GOT3 (cell line): Measurements from ENCODE around the gene POU3F1.

ENCODE experiments used
- DNase-seq: peaks from one replicate; lab custom pipeline; 2025; ENCODE audit warnings: mixed read lengths; lab: John Stamatoyannopoulos, UW

Gene POU3F1

GRCh38 chr1:38073534-38074301, 27.1 kb upstream of the POU3F1 start:
- DNase-seq, result no peak

- DNase-seq, result no peak
Observed at GRCh38 chr1:38072858-38073257, 26.3 kb upstream of the POU3F1 start.

- no peak for DNase-seq
Observed at GRCh38 chr1:38071312-38072256, 25.0 kb upstream of the POU3F1 start.

GRCh38 chr1:38068980-38069340, 22.4 kb upstream of the POU3F1 start:
- DNase-seq, result no peak

DNA sequence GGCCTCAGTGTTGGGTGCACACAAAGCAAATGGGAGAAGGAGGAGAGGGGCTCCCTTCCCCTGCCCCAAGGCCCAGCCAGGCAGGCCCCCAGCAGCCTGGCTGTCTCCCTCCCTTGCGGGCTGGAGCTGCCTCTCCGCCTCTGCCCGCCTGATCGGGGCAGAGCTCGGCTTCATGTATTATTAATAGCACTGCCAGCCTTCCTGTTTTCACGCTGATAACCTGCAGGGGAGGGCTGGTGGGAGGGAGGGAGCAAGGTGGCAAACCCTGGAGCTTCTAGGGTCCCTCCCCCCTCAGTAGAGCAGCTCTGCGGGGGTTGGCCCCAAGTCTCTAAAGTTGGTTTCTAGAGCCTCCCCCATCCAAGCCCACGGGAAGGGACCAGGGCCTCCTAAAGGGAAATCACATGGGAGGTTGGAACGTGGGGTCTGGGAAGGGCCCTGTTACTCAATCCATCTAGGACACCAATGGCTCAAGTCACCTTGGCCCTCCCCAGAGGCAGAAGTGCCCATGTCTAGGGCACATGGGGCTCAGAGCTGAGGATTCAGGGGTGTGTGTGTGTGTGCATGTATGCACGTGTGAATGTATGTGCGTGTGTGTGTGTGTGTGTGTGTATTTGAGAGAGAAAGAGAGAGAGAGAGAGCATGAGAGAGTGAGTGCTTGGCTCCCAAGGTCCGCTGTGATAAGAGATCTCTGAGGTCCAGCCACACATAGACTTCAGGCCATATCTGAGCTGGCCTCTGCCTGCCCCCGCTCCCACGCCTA, 21.8 kb upstream of the POU3F1 start:
- DNase-seq, result no peak

DNA sequence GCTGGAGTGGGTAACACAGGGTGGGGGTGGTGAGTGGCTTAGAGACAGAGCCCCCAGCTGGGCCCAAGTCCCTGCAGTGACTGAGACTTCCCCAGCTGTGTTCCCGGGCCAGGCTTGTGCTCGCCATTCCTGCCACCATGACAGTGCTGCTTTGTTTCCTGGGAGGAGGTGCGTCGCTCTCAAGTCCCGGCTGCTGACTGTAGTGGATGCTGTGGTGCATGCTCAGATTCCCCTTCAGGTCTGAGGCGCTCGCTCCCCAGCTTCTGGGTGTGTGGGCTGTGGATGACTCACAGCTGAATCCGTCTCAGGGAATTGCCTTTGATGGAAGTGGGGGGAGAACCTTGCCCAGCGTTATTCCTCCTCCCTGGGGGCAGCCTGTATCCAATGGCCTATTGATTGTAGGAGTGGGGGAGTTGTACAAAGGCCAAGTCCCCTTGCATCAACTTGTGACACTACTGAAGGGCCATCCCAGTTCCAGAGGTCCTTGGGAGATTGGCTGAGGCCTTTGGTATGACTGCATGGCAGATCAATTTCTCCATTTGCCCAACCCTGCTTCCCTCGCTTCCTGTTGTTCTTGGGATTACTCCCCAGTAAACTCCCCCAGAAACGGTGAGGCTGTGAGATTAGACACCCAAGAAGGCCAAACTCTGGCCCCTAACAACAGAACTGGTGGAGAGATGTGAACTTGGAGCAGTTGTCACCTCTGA, 17.8 kb upstream of the POU3F1 start:
- no peak for DNase-seq

- DNase-seq, result no peak
Observed at GRCh38 chr1:38063616-38064015, 17.0 kb upstream of the POU3F1 start.

GRCh38 chr1:38062361-38063288, 16.0 kb upstream of the POU3F1 start:
- DNase-seq, result no peak

DNA sequence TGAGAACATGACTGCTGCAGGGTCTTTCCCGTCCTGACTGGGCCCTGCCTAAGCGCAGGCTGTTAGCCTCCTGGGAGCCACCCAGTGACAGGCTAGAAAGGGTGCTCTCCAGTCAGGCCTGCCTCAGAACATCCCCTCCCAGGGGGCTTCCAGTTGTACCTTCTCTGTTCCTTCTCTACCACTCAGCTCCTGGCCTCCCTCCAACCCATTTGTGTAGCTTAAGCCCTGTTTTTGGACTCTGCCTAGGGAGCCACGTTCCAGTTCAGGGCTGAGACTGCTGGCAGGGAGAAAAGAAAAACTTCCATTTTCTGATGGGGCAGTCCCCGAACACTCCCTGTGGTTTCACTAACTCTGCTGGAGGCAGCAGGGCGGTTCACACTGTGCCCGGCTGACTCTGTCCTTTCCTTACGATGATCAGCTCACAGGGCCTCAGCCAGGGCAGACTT, 15.3 kb upstream of the POU3F1 start:
- DNase-seq, result no peak

- no peak for DNase-seq
Observed at GRCh38 chr1:38061290-38061689, 14.7 kb upstream of the POU3F1 start.

DNA sequence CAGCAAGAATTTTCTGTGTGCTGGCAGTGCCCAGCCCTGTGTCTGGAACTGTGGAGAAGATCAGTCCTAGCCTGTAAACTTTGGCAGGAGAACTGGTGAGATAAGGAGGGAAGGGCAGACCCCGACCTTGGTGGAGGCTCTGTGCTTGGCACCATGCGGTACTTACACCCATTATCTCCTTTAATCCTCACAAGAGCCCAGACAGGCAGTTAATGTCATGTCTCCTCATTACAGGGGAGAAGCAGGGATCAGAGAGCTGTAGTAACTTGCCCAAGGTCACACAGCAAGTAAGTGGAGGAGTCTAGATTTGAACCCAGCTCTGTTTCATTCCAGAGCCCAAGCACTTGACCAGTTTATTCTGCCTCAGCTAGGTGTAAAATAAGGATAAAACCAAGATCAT, 13.9 kb upstream of the POU3F1 start:
- no peak for DNase-seq

- DNase-seq, result no peak
Observed at GRCh38 chr1:38059635-38060250, 13.2 kb upstream of the POU3F1 start.

- DNase-seq, result no peak
Observed at GRCh38 chr1:38055965-38056364, 9.4 kb upstream of the POU3F1 start.

- no peak for DNase-seq
Observed at GRCh38 chr1:38055398-38055797, 8.8 kb upstream of the POU3F1 start.

DNA sequence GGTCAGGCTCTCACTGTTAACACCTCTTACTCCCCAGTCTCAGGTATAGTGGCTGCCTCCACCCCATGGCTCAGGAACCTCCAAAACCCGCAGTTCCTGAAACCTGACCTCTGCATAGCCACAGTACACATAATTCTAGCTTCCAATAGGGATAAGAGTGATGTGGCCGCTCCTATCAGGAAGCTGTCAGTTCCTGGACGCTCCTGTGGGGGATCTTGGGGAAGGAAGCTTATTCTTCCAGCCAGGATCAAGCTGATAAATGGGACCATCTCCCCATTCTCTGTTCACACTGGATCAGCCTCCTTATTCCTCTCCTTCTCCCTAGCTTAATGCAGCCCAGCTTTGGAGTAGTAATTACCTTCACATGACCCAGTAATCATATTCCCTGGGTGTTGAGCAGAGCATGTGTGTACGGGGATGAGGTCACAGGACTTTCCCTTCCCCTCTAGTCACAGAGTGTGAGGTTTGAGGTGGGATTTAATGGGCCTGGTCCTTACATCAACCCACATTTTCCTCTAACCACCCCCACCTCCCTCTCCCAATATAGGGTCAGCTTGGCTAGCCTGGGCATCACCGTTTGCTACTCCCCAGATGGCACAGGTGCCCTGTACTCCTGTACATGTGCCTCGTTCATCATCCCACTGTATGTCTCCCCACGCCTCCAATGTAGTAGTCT, 7.0 kb upstream of the POU3F1 start:
- DNase-seq, result no peak

GRCh38 chr1:38052750-38053415, 6.3 kb upstream of the POU3F1 start:
- no peak for DNase-seq

DNA sequence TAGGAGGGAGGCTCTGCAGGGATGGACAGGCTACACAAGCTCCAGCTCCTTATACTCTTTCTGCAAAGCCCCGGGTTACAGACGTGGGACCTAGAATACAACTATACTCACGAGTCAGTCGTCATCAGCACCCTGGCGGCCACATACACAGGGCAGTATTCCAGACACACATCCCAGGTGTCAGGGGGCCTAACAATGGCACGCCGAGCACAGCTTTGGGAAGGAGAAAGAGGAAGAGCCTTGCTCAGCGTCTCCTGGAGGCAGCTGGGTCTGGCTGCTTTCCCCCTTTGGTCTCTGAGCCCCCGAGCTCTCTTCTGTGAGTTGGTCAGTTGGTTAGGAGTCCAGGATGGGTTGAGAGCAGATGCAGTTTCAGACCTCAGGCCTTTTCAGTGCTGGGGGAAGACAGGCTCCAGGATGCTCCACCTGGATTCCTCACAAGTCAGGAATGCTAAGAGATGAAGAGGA, 4.5 kb upstream of the POU3F1 start:
- DNase-seq, result no peak

- no peak for DNase-seq
Observed at GRCh38 chr1:38050397-38051078, 3.9 kb upstream of the POU3F1 start.
